ENCODE results near the gene PHF21B. TPM values are rescaled to one million over a fixed set of nuclear protein-coding genes. Genes with fewer than 3 reads are reported as not detected.
A peak's percentile ranks its signal among the peaks of the same experiment; 100 is the strongest.

Gene PHF21B
- total and polyA plus RNA-seq, 2 of the 8 experiments (the other 6 are each of a cell fraction or from before 2014, with no cell fraction given), result 19.3 to 68.1 TPM

DNA sequence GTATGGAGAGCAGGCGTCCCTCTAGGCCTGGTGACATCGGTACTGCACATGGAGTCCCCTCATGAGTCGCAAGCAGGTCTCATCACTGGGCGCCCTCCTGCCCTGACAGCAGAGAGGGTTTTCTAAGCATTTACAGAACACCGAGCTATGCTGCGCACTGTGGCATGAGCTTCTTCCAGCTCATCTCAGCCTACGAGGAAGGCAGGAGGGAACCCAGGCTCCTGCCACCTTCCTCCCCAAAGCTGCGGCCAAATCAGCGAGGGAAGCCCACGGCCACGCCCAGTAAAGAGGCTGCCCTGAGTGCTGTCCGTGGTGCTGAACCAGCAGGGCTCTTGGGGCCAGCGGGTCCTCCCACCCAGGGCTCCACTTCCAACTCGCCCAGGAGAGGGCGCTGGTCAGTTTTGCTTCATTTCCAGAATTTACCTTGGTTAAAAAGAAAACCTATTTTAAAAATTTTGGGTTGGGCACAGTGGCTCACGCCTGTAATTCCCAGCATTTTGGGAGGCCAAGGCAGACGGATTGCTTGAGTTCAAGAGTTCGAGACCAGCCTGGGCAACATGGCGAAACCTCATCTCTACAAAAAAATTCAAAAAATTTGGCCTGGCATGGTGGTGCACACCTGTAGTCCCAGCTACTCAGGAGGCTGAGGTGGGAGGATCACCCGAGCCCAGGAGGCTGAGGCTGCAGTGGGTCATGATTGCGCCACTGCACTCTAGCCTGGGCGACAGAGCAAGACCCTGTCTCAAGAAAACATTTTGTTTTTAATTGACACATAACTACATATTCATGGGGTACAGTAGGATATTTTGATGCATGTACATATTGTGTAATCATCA lies 34.2 kb downstream of the PHF21B start (continued):
- TF ChIP-seq SRF (IDR thresholded peaks at IDR 0.05; ENCODE audit: low read depth, low read length) (no peak), TBP (IDR thresholded peaks at IDR 0.05; ENCODE audit: low read depth, low read length) (no peak; the same call in 1 of the 2 replicates), YY1 (IDR thresholded peaks at IDR 0.05; ENCODE audit: low read depth, low read length) (0 out of 2 replicates have a peak, but pooled peaks have one; percentile 46), CEBPB (IDR thresholded peaks at IDR 0.05; ENCODE audit: low read depth, low read length) (peak; percentile 56; the same call in 1 of the 2 replicates), CBX8 (IDR thresholded peaks at IDR 0.05; ENCODE audit: borderline replicate concordance, low read depth, low read length) (no peak), HDAC2 (IDR thresholded peaks at IDR 0.05; ENCODE audit: borderline replicate concordance in 1 of 2, low read depth in 2 of 2, low read length in 2 of 2) (peak; percentile 68 to 91; a peak in 2 of 4 replicates), KDM5A (IDR thresholded peaks at IDR 0.05; ENCODE audit: low read length) (no peak), FOSL1 (IDR thresholded peaks at IDR 0.05; ENCODE audit: insufficient read depth, low read depth, low read length) (no peak), GTF2F1 (IDR thresholded peaks at IDR 0.05; ENCODE audit: borderline replicate concordance, low read depth, low read length) (no peak; the same call in 1 of the 2 replicates), EGR1 (IDR thresholded peaks at IDR 0.05; ENCODE audit: borderline replicate concordance, low read depth, low read length) (no peak), TAF1 (IDR thresholded peaks at IDR 0.05; ENCODE audit: low read depth, low read length) (no peak), SP1 (IDR thresholded peaks at IDR 0.05; ENCODE audit: low read depth, low read length) (peak; percentile 75)
- TF ChIP-seq, protein P1, sequence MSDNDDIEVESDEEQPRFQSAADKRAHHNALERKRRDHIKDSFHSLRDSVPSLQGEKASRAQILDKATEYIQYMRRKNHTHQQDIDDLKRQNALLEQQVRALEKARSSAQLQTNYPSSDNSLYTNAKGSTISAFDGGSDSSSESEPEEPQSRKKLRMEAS (IDR thresholded peaks at IDR 0.05), result peak; percentile 79
- TF ChIP-seq, protein P2, sequence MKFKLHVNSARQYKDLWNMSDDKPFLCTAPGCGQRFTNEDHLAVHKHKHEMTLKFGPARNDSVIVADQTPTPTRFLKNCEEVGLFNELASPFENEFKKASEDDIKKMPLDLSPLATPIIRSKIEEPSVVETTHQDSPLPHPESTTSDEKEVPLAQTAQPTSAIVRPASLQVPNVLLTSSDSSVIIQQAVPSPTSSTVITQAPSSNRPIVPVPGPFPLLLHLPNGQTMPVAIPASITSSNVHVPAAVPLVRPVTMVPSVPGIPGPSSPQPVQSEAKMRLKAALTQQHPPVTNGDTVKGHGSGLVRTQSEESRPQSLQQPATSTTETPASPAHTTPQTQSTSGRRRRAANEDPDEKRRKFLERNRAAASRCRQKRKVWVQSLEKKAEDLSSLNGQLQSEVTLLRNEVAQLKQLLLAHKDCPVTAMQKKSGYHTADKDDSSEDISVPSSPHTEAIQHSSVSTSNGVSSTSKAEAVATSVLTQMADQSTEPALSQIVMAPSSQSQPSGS (IDR thresholded peaks at IDR 0.05; ENCODE audit: low read length), result no peak
- TF ChIP-seq, protein P3, sequence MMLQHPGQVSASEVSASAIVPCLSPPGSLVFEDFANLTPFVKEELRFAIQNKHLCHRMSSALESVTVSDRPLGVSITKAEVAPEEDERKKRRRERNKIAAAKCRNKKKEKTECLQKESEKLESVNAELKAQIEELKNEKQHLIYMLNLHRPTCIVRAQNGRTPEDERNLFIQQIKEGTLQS (IDR thresholded peaks at IDR 0.05; ENCODE audit: insufficient read depth, low read depth, low read length), result no peak

Measured in H1 (cell line).